ENCODE data around the gene PPP2R2C.

PPP2R2C gene

GRCh38 chr4:6281436-6282313 is 190.7 kb downstream of the PPP2R2C start:
- no peak for DNase-seq (ENCODE audit: extremely low read depth, low read depth)
- TF ChIP-seq CTCF (IDR thresholded peaks at IDR 0.05; ENCODE audit: low read depth, low read length), result no peak

DNA sequence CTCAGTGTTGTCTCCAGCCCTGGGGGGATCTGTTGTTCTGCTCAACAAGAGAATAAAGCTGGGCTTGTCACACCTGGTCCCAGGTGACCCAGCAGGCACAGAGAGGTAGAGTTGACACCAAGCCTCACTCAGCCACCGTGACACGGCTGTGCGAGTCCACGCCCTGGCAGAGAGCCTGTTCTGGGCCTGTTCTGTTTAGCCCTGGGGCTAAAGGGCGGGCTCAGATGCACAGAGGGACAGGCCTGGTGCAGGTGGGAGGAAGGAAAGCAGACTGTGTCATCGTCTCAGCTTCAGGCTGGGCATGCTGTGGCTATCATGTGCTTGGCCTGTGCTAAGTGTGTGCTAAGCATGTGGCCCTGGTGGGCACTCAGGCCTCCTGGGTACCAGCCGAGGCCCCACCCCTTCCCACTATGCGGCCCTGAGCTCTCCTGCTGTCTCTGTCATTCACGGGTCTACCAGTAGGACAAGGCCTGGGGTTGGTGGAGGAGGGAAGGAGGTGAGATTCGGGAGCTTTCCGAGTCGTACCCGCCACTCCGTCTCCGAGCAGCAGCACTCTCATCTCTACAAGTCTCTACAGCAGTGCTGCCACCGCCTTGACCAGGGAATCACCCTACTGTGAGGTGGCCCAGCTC is 191.9 kb downstream of the PPP2R2C start:
- TF ChIP-seq CTCF (IDR thresholded peaks at IDR 0.05; ENCODE audit: low read depth, low read length), result no peak
- DNase-seq (ENCODE audit: extremely low read depth, low read depth), result no peak

- TF ChIP-seq CTCF (IDR thresholded peaks at IDR 0.05; ENCODE audit: low read depth, low read length), result no peak
- no peak for DNase-seq (ENCODE audit: extremely low read depth, low read depth)
Measured at GRCh38 chr4:6279582-6280289, 192.7 kb downstream of the PPP2R2C start.

DNA sequence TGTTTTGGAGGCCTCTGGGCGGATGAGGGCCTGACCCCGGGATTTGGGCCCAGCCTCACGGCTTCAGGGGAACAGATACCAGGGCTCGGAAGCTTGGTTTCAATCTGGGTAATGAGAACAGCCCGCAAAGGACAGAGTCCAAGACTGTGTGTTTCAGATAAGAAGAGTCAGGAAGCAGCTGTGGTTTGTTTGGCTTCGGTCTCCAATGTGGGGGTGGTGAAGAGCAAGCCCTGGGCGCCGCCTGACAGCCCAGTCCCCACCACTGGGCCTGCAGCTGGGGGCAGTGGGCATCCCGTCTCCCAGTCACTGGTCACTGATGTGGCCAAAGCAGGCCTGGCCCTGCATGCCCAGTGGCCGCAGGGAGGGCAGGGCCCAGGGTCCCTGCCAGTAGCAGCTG is 193.6 kb downstream of the PPP2R2C start:
- DNase-seq (ENCODE audit: extremely low read depth, low read depth), result no peak
- no peak for TF ChIP-seq CTCF (IDR thresholded peaks at IDR 0.05; ENCODE audit: low read depth, low read length)

GRCh38 chr4:6277935-6278800 is 194.2 kb downstream of the PPP2R2C start:
- DNase-seq (ENCODE audit: extremely low read depth, low read depth), result no peak
- TF ChIP-seq CTCF (IDR thresholded peaks at IDR 0.05; ENCODE audit: low read depth, low read length), result no peak

GRCh38 chr4:6277139-6277802 is 195.1 kb downstream of the PPP2R2C start:
- TF ChIP-seq CTCF (IDR thresholded peaks at IDR 0.05; ENCODE audit: low read depth, low read length), result no peak
- DNase-seq (ENCODE audit: extremely low read depth, low read depth), result no peak

Data from AG09319 (cell line).